ENCODE results near the gene POC1A.

The POC1A gene

DNA sequence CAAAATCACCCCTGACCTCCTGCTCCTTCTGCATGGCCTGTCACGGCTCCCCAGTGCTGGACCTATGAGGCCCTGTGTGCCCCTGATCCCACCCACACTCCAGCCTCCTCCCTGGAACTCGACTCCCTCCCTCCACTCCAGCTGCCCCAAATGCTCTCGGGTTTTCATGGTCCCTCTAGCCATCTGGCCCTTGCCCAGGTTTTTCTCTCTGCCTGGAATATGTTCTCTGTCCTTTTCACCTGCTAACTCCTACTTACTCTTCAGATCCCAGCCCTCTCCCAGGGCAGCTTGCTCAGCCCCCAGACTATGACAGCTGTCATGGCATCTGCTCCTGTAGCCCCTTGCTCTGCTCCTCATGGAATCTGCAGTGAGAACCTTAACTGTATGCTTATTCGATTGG, 128.2 kb downstream of the POC1A start:
- DNase-seq (ENCODE audit: low spot score) = no peak

DNA sequence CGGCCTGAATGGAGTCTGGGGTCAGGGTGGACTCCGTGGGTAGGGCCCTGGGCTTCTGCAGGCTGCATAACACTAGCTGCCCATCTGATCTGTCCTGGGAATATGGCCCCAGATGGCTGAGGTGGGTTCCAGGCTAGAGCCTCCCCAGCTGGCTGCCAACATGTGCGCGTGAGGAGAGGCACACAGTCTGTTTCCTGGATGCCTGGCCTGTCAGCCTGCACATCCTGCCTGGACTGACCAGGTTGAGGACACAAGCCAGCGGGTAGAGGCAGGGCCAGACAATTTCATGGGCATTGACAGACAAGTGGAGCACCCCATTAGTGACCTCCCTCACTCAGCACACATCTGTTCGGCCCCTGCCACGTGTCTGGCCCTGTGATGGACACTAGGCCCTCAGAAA, 128.8 kb downstream of the POC1A start:
- no peak for DNase-seq (ENCODE audit: low spot score)
